A375 (cell line): ENCODE results near the gene CLTA. TPM values are rescaled to one million over a fixed set of nuclear protein-coding genes. Genes with fewer than 3 reads are reported as not detected.

Source experiments
- total RNA-seq: library from RNA; depleted of rRNA; stranded (reverse); fragments of >200 nt; shearing (Covaris generic); gene quantifications from 2 replicates; pipeline ENCODE4 v1.2.3, GENCODE V29; 2014; rRNA removed

CLTA gene, protein sequence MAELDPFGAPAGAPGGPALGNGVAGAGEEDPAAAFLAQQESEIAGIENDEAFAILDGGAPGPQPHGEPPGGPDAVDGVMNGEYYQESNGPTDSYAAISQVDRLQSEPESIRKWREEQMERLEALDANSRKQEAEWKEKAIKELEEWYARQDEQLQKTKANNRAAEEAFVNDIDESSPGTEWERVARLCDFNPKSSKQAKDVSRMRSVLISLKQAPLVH
- total RNA-seq, result 447 and 450 TPM in 2 replicates

DNA sequence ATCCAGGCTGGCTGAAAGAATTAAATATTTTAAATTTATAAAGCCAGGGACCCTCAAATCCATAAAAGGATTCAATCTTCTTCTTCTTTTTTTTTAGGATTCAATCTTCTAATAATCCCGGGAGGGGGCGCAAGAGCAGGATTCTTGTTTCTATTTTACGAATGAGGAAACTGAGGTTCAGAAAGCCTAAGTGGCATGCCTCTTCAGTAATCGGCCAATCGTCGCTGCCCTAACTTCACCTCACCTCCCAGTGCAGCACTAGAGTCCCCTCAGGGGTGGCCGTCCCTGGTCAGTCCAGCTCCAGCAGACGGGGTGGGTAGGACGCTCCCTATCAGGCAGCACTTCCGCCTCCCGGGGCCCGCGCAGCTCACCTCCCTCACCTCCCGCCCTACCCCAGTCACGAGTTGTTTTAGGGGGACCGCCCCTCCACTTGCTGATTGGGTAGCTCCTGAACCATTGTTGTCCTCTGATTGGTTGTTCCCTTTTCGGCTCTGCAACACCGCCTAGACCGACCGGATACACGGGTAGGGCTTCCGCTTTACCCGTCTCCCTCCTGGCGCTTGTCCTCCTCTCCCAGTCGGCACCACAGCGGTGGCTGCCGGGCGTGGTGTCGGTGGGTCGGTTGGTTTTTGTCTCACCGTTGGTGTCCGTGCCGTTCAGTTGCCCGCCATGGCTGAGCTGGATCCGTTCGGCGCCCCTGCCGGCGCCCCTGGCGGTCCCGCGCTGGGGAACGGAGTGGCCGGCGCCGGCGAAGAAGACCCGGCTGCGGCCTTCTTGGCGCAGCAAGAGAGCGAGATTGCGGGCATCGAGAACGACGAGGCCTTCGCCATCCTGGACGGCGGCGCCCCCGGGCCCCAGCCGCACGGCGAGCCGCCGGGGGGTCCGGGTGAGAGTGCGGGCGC lies at the start of gene CLTA:
CLTA (plus strand) TSS at position 534 of the 902 bp plus-strand sequence; CDS start at position 670, 136 bp downstream.

GRCh38 chr9:36169166-36169565 lies 21.6 kb upstream of the CLTA start, which contains the start of gene CCIN:
Gene CCIN (plus strand): TSS chr9:36169388. CDS start chr9:36169503, 115 bp downstream.

DNA sequence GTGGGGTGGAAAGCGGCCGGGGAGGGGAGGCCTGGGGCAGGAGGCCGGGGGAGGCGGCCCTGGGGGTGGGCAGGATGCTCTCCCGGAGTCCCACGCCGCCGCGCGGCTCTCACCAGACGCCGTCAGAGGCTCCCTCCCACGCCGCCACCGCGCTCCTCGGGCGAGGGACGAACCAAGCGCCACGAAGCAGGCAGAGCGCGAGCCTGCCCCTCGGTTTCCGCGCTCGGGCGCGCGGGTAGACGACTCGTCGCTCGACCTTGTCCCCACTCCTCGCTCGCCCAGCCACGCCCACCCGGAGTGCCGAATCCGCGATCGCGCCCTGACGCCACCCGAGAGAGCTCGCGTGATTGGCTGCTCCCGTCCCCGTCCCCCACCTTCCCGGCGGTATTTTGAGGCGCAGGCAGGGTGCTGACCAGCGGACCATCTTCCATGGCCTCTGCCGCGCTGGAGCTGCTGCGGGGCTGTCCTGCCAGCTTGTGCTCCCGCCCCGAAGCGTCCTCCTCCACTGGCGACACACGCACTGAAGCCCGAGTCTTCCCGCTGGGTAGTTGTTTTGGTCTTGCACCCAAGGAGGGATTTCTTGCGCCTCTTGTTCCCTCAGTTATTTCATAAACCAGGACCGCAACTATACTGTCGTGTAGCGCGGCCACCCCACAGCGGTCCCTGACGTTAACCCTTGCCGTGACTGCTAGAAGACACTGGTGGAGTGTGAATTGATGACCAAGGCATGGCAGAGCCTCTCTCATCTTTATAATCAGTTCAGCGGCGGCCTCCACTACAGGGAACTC lies 67.7 kb downstream of the CLTA start, which contains the start of gene GNE:
GNE (minus strand) TSS at position 241 of the 788 bp plus-strand sequence. CDS start 9,093 bp downstream, outside the sequence.

Other genes with a start within 250 kb of the CLTA start
- not detected in 2 replicates for gene OR2S2, start 232.8 kb upstream of the CLTA start, total RNA-seq
- 4.5 and 4.9 TPM in 2 replicates for gene RECK, start 154.0 kb upstream of the CLTA start, total RNA-seq
- gene GLIPR2, start 54.2 kb upstream of the CLTA start, total RNA-seq, result 1.2 and 2.3 TPM in 2 replicates
- not detected in 2 replicates for gene CCIN, start 21.5 kb upstream of the CLTA start, total RNA-seq
- gene GNE, start 67.5 kb downstream of the CLTA start, total RNA-seq, result 46.4 and 50.4 TPM in 2 replicates
- 4.1 and 5.7 TPM in 2 replicates for gene RNF38, start 209.3 kb downstream of the CLTA start, total RNA-seq